Kidney (tissue), 14 donors: Measurements from ENCODE around the gene SEMA3C. TPM values are rescaled to one million over a fixed set of nuclear protein-coding genes. Genes with fewer than 3 reads are reported as not detected.

ENCODE experiments used
- DNase-seq, 5 donors: peaks; one replicate each; pipeline ENCODE4 v3.0.0-alpha.2; 2013 to 2020
- FAIRE-seq: peaks from 2 replicates; lab custom pipeline; 2012; peaks lifted over from hg19 to GRCh38; lab: Jason Lieb, UNC
- H3K27ac ChIP-seq, 2 donors: one replicate each; pipeline ENCODE4 v1.7.0; 2013; ENCODE audit warnings: low read depth in 2 of 2, low read length in 2 of 2, inconsistent platforms in 1 of 2
- H3K27me3 ChIP-seq: one replicate; pipeline ENCODE4 v1.7.1; 2013; ENCODE audit warnings: low read length, inconsistent platforms; ENCODE audit not compliant: control insufficient read depth, insufficient read depth
- H3K36me3 ChIP-seq, 3 donors: one replicate each; pipeline versions ENCODE4 v1.7.0 to v1.7.1; 2013; ENCODE audit warnings: low read length in 3 of 3, control low read depth in 1 of 3, inconsistent platforms in 1 of 3; ENCODE audit not compliant: insufficient read depth in 3 of 3, control insufficient read depth in 2 of 3
- H3K4me1 ChIP-seq, 3 donors: one replicate each; pipeline versions ENCODE4 v1.7.0 to v1.7.1; 2013; ENCODE audit warnings: low read length in 3 of 3, inconsistent platforms in 1 of 3, low read depth in 1 of 3; ENCODE audit not compliant: control insufficient read depth in 2 of 3, insufficient read depth in 2 of 3
- H3K4me3 ChIP-seq, 3 donors: one replicate each; pipeline versions ENCODE4 v1.7.0 to v1.8.1; 2013; ENCODE audit warnings: low read length in 3 of 3, control low read depth in 1 of 3, inconsistent platforms in 1 of 3
- H3K9ac ChIP-seq, 3 donors: one replicate each; pipeline versions ENCODE4 v1.7.0 to v1.7.1; 2013; ENCODE audit warnings: low read length in 3 of 3, control low read depth in 1 of 3, inconsistent platforms in 1 of 3
- H3K9me3 ChIP-seq, 3 donors: one replicate each; pipeline versions ENCODE4 v1.7.0 to v1.7.1; 2013; ENCODE audit warnings: low read length in 3 of 3, control low read depth in 1 of 3, inconsistent platforms in 1 of 3; ENCODE audit not compliant: control insufficient read depth in 2 of 3, insufficient read depth in 1 of 3
- intact Hi-C: fragments of 100-400 bp; cut with DNase I; formaldehyde crosslinking; loops from one replicate; pipeline ENCODE4 v1.11.1; 2022
- polyA plus RNA-seq: library from polyadenylated mRNA; stranded (reverse); fragments of 350-450 nt; fragmentation: Illumina TruSeq; extraction: RNeasy Lipid Tissue Mini Kit (QIAGEN cat#74804); gene quantifications from one replicate; pipeline ENCODE4 v1.2.3, GENCODE V29; 2014; ENCODE audit warnings: low read depth, low replicate concordance; ENCODE audit not compliant: insufficient read depth
- total RNA-seq: library from RNA; stranded (reverse); fragmentation: NEBNext Ultra II Directional; extraction: Animal tissue kit (Norgen Biotek cat#: 25700); gene quantifications from one replicate; pipeline ENCODE4 v1.2.1, GENCODE V29; 2021
- TF ChIP-seq, protein P1 (sequence below): IDR thresholded peaks from 3 replicates; pipeline ENCODE4 v1.5.1; 2012; ENCODE audit warnings: mild to moderate bottlenecking, moderate library complexity, borderline replicate concordance; ENCODE audit not compliant: insufficient read depth; ENCODE audit errors: extremely low read depth
- donor health status: control.
- donor health status: control.
- donor health status: control.
- donor health status: control.
- donor health status: control.
- donor health status: DM: yes; HTN: yes; CAD: no.
- donor health status: Normal renal cell carcinoma (clear cell type).

Gene SEMA3C
- total and polyA plus RNA-seq, 2 donors from 2014 or later, result 3.9 to 17.2 TPM

DNA sequence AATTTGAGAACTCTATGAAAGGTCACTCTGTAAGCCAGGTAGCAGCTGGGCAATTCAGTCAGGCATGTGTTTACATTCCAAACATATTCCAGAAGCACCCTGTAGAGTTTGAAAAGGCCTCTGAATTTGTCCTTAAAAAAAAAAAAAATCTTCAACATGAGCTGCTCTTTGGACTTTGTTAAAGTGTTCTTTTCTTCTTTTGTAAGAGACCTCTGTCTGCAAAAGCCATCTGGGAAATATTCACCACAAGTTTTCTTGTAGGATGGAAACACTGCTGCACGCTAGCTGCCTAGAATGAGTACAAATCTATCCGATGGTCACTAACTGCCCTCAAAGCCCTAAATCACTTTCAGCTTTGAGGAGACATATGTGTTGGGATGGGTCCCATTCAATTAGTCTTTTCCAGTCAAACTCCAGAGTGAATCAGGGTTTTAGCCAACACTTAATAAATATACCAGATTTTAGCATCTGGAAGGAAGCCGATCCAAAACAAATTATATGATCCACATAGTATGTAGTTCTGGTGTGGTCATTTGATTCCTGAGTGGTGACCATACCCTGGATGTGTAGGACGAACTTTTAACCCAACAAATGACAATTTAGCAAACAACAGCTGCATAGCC lies 194.5 kb downstream of the SEMA3C start:
- H3K27ac ChIP-seq, result no peak overlapping the region
- H3K9me3 ChIP-seq, result no peaks in the 10 kb centered on the region
- TF ChIP-seq, protein P1, sequence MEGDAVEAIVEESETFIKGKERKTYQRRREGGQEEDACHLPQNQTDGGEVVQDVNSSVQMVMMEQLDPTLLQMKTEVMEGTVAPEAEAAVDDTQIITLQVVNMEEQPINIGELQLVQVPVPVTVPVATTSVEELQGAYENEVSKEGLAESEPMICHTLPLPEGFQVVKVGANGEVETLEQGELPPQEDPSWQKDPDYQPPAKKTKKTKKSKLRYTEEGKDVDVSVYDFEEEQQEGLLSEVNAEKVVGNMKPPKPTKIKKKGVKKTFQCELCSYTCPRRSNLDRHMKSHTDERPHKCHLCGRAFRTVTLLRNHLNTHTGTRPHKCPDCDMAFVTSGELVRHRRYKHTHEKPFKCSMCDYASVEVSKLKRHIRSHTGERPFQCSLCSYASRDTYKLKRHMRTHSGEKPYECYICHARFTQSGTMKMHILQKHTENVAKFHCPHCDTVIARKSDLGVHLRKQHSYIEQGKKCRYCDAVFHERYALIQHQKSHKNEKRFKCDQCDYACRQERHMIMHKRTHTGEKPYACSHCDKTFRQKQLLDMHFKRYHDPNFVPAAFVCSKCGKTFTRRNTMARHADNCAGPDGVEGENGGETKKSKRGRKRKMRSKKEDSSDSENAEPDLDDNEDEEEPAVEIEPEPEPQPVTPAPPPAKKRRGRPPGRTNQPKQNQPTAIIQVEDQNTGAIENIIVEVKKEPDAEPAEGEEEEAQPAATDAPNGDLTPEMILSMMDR, result no peak
- H3K4me3 ChIP-seq, result no peak overlapping the region
- H3K4me1 ChIP-seq, result no peaks in the 10 kb centered on the region
- FAIRE-seq, result no peak
- DNase-seq, result peak in 3 of 5 donors; percentile 46 to 94 (median 74)
- H3K36me3 ChIP-seq, result no peaks in the 10 kb centered on the region
- H3K9ac ChIP-seq, result no peak overlapping the region
- intact Hi-C loops, result no loop called here
- no peaks in the 10 kb centered on the region for H3K27me3 ChIP-seq

DNA sequence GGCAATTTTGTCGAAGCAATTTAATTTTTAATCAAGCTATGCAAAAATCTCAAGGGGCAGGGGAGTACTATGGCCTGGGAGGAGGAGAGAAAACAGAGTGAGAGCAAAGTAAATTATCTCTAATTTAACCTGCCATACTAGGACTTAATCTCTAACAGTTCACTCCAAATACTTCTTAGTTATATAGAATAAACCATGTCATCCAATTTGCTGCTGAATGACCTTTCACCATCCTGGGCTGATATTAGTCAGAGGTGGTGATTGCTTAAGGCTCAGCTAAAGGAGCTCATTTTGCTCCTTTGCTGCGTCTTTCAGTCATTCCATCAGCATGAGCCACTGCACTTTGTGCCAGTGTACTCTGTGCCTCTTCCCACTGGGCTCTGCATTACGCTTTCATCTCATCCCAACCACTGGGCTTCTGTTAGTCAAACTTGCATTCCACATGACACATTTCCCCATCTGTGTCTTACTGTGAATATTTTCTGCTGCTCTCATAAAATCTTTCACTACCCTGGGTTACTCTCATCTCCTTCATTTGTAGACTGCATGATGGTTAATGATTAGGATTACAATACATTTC lies 196.1 kb downstream of the SEMA3C start:
- Histone ChIP-seq H3K4me3 (no peak overlapping the region), H3K27me3 (no peaks in the 10 kb centered on the region), H3K27ac (no peak overlapping the region), H3K4me1 (no peaks in the 10 kb centered on the region), H3K9me3 (no peaks in the 10 kb centered on the region), H3K9ac (no peak overlapping the region), H3K36me3 (no peaks in the 10 kb centered on the region)
- intact Hi-C loops, result no loop called here
- FAIRE-seq (no peak), DNase-seq (peak in 1 of 5 donors; percentile 6)
- TF ChIP-seq, protein P1, result no peak

DNA sequence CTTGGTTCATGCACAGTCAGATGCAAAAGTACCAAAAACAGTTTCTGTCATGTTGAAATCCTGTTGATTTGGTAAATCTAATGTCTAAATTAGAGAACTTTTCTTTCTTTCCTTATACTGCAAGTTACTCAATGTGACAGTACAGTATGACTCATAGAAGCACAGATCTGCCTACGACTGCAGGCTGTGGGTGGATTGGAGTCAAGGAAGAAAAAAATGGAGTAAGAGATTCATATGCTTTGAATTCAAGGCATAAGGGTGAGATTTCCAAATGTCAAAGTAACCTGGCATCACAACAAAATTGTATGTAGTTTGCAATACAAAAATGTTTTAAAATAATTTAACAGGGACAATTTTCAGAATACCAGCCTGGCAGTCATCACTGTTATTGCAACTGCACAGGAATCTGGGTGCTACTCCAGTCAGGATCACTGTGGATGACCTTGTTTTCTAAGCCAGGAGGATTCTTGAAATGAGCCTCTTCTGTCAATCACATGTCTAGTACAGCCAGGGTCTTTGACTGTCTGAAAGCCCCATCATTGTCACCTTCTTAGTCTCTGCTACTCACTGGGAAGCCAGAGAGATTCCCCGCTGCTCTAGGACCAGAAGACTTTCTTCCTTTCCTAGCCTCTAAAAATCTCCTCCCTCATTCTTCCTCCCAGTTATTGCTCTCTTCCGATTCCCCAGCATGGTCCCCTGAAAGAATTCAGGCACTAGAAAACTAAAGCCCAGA lies 196.8 kb downstream of the SEMA3C start:
- intact Hi-C loops, result no loop called here
- Histone ChIP-seq H3K27ac (no peak overlapping the region), H3K9me3 (no peaks in the 10 kb centered on the region), H3K4me1 (no peaks in the 10 kb centered on the region), H3K27me3 (no peaks in the 10 kb centered on the region), H3K4me3 (no peak overlapping the region), H3K36me3 (no peaks in the 10 kb centered on the region), H3K9ac (no peak overlapping the region)
- TF ChIP-seq, protein P1, result no peak
- DNase-seq, result no peak
- FAIRE-seq, result peak; percentile 51
